SK-N-SH (cell line): Measurements from ENCODE around the gene NPHS2. TPM values are rescaled to one million over a fixed set of nuclear protein-coding genes. Genes with fewer than 3 reads are reported as not detected.

Experiments
- CTCF ChIA-PET: fragments of 300-600, 350-600 bp; formaldehyde crosslinking; extraction: SDS; loops from one replicate; lab custom pipeline; 2021; lab: Yijun Ruan, JAX
- POLR2A ChIA-PET: fragments of 350-600 bp; sonication (Branson Sonifier 250); formaldehyde crosslinking; extraction: SDS; loops from one replicate; lab custom pipeline; 2020; ENCODE audit warnings: antibody characterized with exemption, inconsistent platforms; lab: Yijun Ruan, JAX
- DNase-seq: peaks from one replicate; pipeline ENCODE4 v3.0.0; 2012
- H2AFZ ChIP-seq: fragments of 200-600 bp; sonication (generic); 2 replicates; pipeline ENCODE4 v1.8.1; 2016; ENCODE audit warnings: antibody characterized with exemption, mild to moderate bottlenecking, low read depth
- H3F3A ChIP-seq: fragments of 200-600 bp; sonication (generic); replicated peaks from 2 replicates; pipeline ENCODE3; 2016; ENCODE audit warnings: antibody characterized with exemption, mild to moderate bottlenecking; ENCODE audit not compliant: insufficient read depth
- H3K27ac ChIP-seq, 2 experiments: fragments of 200-500 bp in 1 of 2; fragments of 200-600 bp in 1 of 2; sonication (Bioruptor generic) in 1 of 2; sonication (generic), shearing (Covaris generic) in 1 of 2; 2 replicates each; pipeline versions ENCODE4 v1.5.1 to v1.6.1; 2014 to 2016; ENCODE audit warnings: low read depth in 2 of 2, inconsistent platforms in 1 of 2, low read length in 1 of 2, mild to moderate bottlenecking in 1 of 2, mixed read lengths in 1 of 2
- H3K27me3 ChIP-seq: fragments of 200-600 bp; sonication (generic), shearing (Covaris generic); 2 replicates; pipeline ENCODE4 v1.6.1; 2016; ENCODE audit warnings: mixed run types; ENCODE audit not compliant: insufficient read depth
- H3K36me3 ChIP-seq, 2 experiments: fragments of 200-500 bp in 1 of 2; fragments of 200-600 bp in 1 of 2; sonication (Bioruptor generic) in 1 of 2; sonication (generic) in 1 of 2; replicated peaks in 1 of 2; 2 replicates each; pipeline versions ENCODE3 to v1.5.1; 2014 to 2016; ENCODE audit warnings: low read length in 1 of 2, mild to moderate bottlenecking in 1 of 2; ENCODE audit not compliant: insufficient read depth in 2 of 2, control insufficient read depth in 1 of 2
- H3K4me1 ChIP-seq, 2 experiments: fragments of 200-500 bp in 1 of 2; fragments of 200-600 bp in 1 of 2; sonication (Bioruptor generic) in 1 of 2; sonication (generic), shearing (Covaris generic) in 1 of 2; 2 replicates each; pipeline versions ENCODE4 v1.5.1 to v1.6.1; 2014 to 2016; ENCODE audit warnings: low read depth in 1 of 2, low read length in 1 of 2, mixed run types in 1 of 2; ENCODE audit not compliant: insufficient read depth in 2 of 2, control insufficient read depth in 1 of 2
- H3K4me2 ChIP-seq: fragments of 200-600 bp; sonication (generic), shearing (Covaris generic); 2 replicates; pipeline ENCODE4 v1.6.1; 2017; ENCODE audit warnings: mixed run types
- H3K4me3 ChIP-seq, 2 experiments: fragments of 200-500 bp in 1 of 2; fragments of 200-600 bp in 1 of 2; sonication (Bioruptor generic) in 1 of 2; sonication (generic), shearing (Covaris generic) in 1 of 2; 2 replicates each; pipeline versions ENCODE4 v1.5.1 to v1.8.1; 2014 to 2016; ENCODE audit warnings: low read depth in 2 of 2, inconsistent platforms in 1 of 2, low read length in 1 of 2, mild to moderate bottlenecking in 1 of 2, mixed read lengths in 1 of 2, moderate library complexity in 1 of 2
- H3K79me2 ChIP-seq: fragments of 200-600 bp; sonication (generic); 2 replicates; pipeline ENCODE4 v1.8.1; 2017; ENCODE audit warnings: mild to moderate bottlenecking; ENCODE audit not compliant: insufficient read depth
- H3K9ac ChIP-seq: fragments of 200-600 bp; sonication (generic); 2 replicates; pipeline ENCODE4 v1.6.1; 2017; ENCODE audit warnings: mixed run types
- H3K9me2 ChIP-seq: fragments of 200-600 bp; sonication (generic); 2 replicates; pipeline ENCODE4 v1.6.1; 2017; ENCODE audit warnings: mixed run types
- H3K9me3 ChIP-seq: fragments of 200-600 bp; sonication (generic); 2 replicates; pipeline ENCODE4 v1.6.1; 2017; ENCODE audit warnings: mixed run types, mild to moderate bottlenecking, moderate library complexity
- H4K20me1 ChIP-seq: fragments of 200-600 bp; sonication (generic); 2 replicates; pipeline ENCODE4 v1.6.1; 2017; ENCODE audit warnings: mild to moderate bottlenecking, mixed run types; ENCODE audit not compliant: insufficient read depth
- CTCF ChIP-seq: fragments of 200-600 bp; sonication (generic); IDR thresholded peaks from 2 replicates; pipeline ENCODE4 v1.6.1; 2017; ENCODE audit warnings: antibody characterized with exemption, mild to moderate bottlenecking, moderate library complexity
- EP300 ChIP-seq, 2 experiments: IDR thresholded peaks; 2 replicates each; pipeline versions ENCODE4 v1.4.0 to v1.6.1; 2012; ENCODE audit warnings: borderline replicate concordance in 1 of 2, low read depth in 1 of 2, low read length in 1 of 2
- EZH2phosphoT487 ChIP-seq: fragments of 200-600 bp; sonication (generic); IDR thresholded peaks from 2 replicates; pipeline ENCODE4 v1.6.1; 2017; ENCODE audit warnings: low read depth, mixed run types, mild to moderate bottlenecking, antibody characterized with exemption, moderate library complexity, borderline replicate concordance
- FOSL2 ChIP-seq: IDR thresholded peaks from 2 replicates; pipeline ENCODE4 v1.4.0; 2012; ENCODE audit warnings: low read depth, mild to moderate bottlenecking, moderate library complexity, borderline replicate concordance
- FOXM1 ChIP-seq: IDR thresholded peaks from 2 replicates; pipeline ENCODE4 v1.4.0; 2012; ENCODE audit warnings: low read depth, mild to moderate bottlenecking
- GABPA ChIP-seq: IDR thresholded peaks from 2 replicates; pipeline ENCODE4 v1.4.0; 2012; ENCODE audit warnings: low read depth, mild to moderate bottlenecking
- GATA2 ChIP-seq: sonication (generic); formaldehyde crosslinking; IDR thresholded peaks from 2 replicates; pipeline ENCODE4 v1.5.0; 2020; ENCODE audit warnings: mild to moderate bottlenecking, missing genetic modification reagents
- IRF3 ChIP-seq: fragments of 150-350 bp; IDR thresholded peaks from 2 replicates; pipeline ENCODE4 v1.6.1; 2016; ENCODE audit warnings: mild to moderate bottlenecking, low read depth, low read length
- MAX ChIP-seq: IDR thresholded peaks from 2 replicates; pipeline ENCODE4 v1.4.0; 2012; ENCODE audit warnings: low read depth
- NRF1 ChIP-seq: IDR thresholded peaks from 2 replicates; pipeline ENCODE4 v1.6.1; 2012; ENCODE audit warnings: low read depth, mild to moderate bottlenecking, low read length
- PBX3 ChIP-seq: IDR thresholded peaks from 2 replicates; pipeline ENCODE4; 2012
- POLR2AphosphoS5 ChIP-seq: IDR thresholded peaks from 2 replicates; pipeline ENCODE4 v1.6.1; 2012; ENCODE audit warnings: low read depth, low read length
- RFX5 ChIP-seq: IDR thresholded peaks from 2 replicates; pipeline ENCODE4 v1.6.1; 2012; ENCODE audit warnings: mild to moderate bottlenecking, improper control_type of control experiment, low read length
- RXRA ChIP-seq: IDR thresholded peaks from 2 replicates; pipeline ENCODE4 v1.4.0; 2012; ENCODE audit warnings: low read depth, mild to moderate bottlenecking, borderline replicate concordance
- SIN3A ChIP-seq: IDR thresholded peaks from 2 replicates; pipeline ENCODE4 v1.6.1; 2012; ENCODE audit warnings: low read depth, mild to moderate bottlenecking, low read length, moderate library complexity, borderline replicate concordance
- SMC3 ChIP-seq: IDR thresholded peaks from 2 replicates; pipeline ENCODE4 v1.6.1; 2012; ENCODE audit warnings: low read depth, low read length, improper control_type of control experiment
- TCF12 ChIP-seq: IDR thresholded peaks from 2 replicates; pipeline ENCODE4 v1.4.0; 2012
- USF2 ChIP-seq: fragments of 150-350 bp; IDR thresholded peaks from 2 replicates; pipeline ENCODE4 v1.6.1; 2017; ENCODE audit warnings: antibody characterized with exemption, low read length, low read depth, borderline replicate concordance
- ZBTB33 ChIP-seq: IDR thresholded peaks from 2 replicates; pipeline ENCODE4 v1.4.0; 2012; ENCODE audit warnings: low read depth, borderline replicate concordance
- WGBS: methylation state at CpG from one replicate; pipeline ENCODE4 v1.1.6; 2017; ENCODE audit warnings: low lambda C conversion rate; 5-methylcytosine and 5-hydroxymethylcytosine counted together
- polyA plus RNA-seq, 3 experiments: library from polyadenylated mRNA; depleted of rRNA; stranded (reverse); fragments of >200 nt; gene quantifications; 2 replicates each; pipeline ENCODE4 v1.2.3, GENCODE V29; 2012

The NPHS2 gene
- polyA plus RNA-seq, 1 of the 3 experiments (the other 2 are of a cell fraction) = not detected

- ChIA-PET POLR2A (no interaction called here), CTCF (no interaction called here)
- Histone ChIP-seq H3K4me2 (no peak overlapping the region), H3K9me3 (no peaks in the 10 kb centered on the region), H2AFZ (no peak overlapping the region), H3K9me2 (no peaks in the 10 kb centered on the region), H3K9ac (no peak overlapping the region), H3K4me1 (no peaks in the 10 kb centered on the region; a peak in 2 of 4 replicates), H3K79me2 (no peaks in the 10 kb centered on the region), H3K27me3 (no peaks in the 10 kb centered on the region; the same call in 1 of the 2 replicates), H3K4me3 (no peak overlapping the region), H3F3A (no peaks in the 10 kb centered on the region), H3K27ac (no peak overlapping the region), H4K20me1 (no peaks in the 10 kb centered on the region), H3K36me3 (no peaks in the 10 kb centered on the region)
- DNase-seq = no peak
- no peak for TF ChIP-seq POLR2AphosphoS5
- TF ChIP-seq TCF12 = no peak
- TF ChIP-seq EP300 (IDR thresholded peaks at IDR 0.05; ENCODE audit: borderline replicate concordance in 1 of 2, low read depth in 1 of 2, low read length in 1 of 2) = no peak
- no peak for TF ChIP-seq CTCF
- no peak for TF ChIP-seq GABPA
- TF ChIP-seq RFX5 = no peak
- no peak for TF ChIP-seq GATA2
- TF ChIP-seq EZH2phosphoT487 = no peak
- no peak for TF ChIP-seq SMC3
- TF ChIP-seq FOSL2 = no peak
- no peak for TF ChIP-seq RXRA
- WGBS = 56% methylated on average over 10 of the region's 11 CpGs
Observed at GRCh38 chr1:179590671-179591070, 14.9 kb upstream of the NPHS2 start.

- POLR2A ChIA-PET = no interaction called here
- TF ChIP-seq FOXM1 = no peak
- no peak for TF ChIP-seq ZBTB33
- TF ChIP-seq USF2 = no peak
- no peak for TF ChIP-seq IRF3
- TF ChIP-seq GATA2 = no peak
- TF ChIP-seq RXRA = no peak
- no peak for TF ChIP-seq MAX
- TF ChIP-seq PBX3 = no peak
- TF ChIP-seq NRF1 = no peak
- no peak for TF ChIP-seq SIN3A
Observed at GRCh38 chr1:179589509-179589908, 13.8 kb upstream of the NPHS2 start.

More at GRCh38 chr1:179589509-179589908, 13.8 kb upstream of the NPHS2 start:
- no peaks in the 10 kb centered on the region for H3F3A ChIP-seq
- H4K20me1 ChIP-seq = no peaks in the 10 kb centered on the region
- no peak overlapping the region for H3K27ac ChIP-seq
- 89% methylated on average over 4 of the region's 4 CpGs for WGBS
- no peaks in the 10 kb centered on the region; the same call in 1 of the 2 replicates for H3K27me3 ChIP-seq
- H3K9me2 ChIP-seq = no peaks in the 10 kb centered on the region
- CTCF ChIA-PET = no interaction called here
- H3K9ac ChIP-seq = no peak overlapping the region
- no peak overlapping the region for H3K4me2 ChIP-seq
- H3K4me3 ChIP-seq = no peak overlapping the region
- DNase-seq = no peak
- no peaks in the 10 kb centered on the region for H3K79me2 ChIP-seq
- H2AFZ ChIP-seq = no peak overlapping the region
- no peaks in the 10 kb centered on the region for H3K9me3 ChIP-seq
- no peaks in the 10 kb centered on the region; a peak in 2 of 4 replicates for H3K4me1 ChIP-seq
- H3K36me3 ChIP-seq = no peaks in the 10 kb centered on the region
